BJ (cell line): ENCODE data around the gene SLC8A1. TPM values are rescaled to one million over a fixed set of nuclear protein-coding genes. Genes with fewer than 3 reads are reported as not detected.

Experiments used
- CTCF ChIA-PET: fragments of 350-600 bp; formaldehyde crosslinking; extraction: SDS; loops from one replicate; lab custom pipeline; 2021; ENCODE audit warnings: antibody characterized with exemption, inconsistent platforms; lab: Yijun Ruan, JAX
- POLR2A ChIA-PET: fragments of 300-600 bp; sonication (Branson Sonifier 250); formaldehyde crosslinking; extraction: SDS; loops from one replicate; lab custom pipeline; 2021; ENCODE audit warnings: antibody characterized with exemption; lab: Charles Lee
- DNase-seq: peaks from one replicate; pipeline ENCODE4 v3.0.0-alpha.2; 2011; ENCODE audit warnings: low read depth
- H3K27me3 ChIP-seq: 2 replicates; pipeline ENCODE4 v1.6.0; 2011; ENCODE audit warnings: low read length; ENCODE audit not compliant: control insufficient read depth, insufficient read depth
- H3K36me3 ChIP-seq: 2 replicates; pipeline ENCODE4 v1.5.1; 2011; ENCODE audit warnings: low read length; ENCODE audit not compliant: control insufficient read depth, insufficient read depth
- H3K4me3 ChIP-seq: 2 replicates; pipeline ENCODE4 v1.5.1; 2011; ENCODE audit warnings: low read depth, mild to moderate bottlenecking, control low read depth, low read length
- polyA plus RNA-seq: library from polyadenylated mRNA; depleted of rRNA; stranded (reverse); fragments of >200 nt; gene quantifications from 2 replicates; pipeline ENCODE4 v1.2.3, GENCODE V29; 2011
- TF ChIP-seq, protein P1 (sequence below): IDR thresholded peaks from 2 replicates; pipeline ENCODE4 v1.5.1; 2011; ENCODE audit warnings: low read depth, mild to moderate bottlenecking, control low read depth, inconsistent platforms, low read length, moderate library complexity; ENCODE audit not compliant: insufficient read depth

SLC8A1 gene
- polyA plus RNA-seq, 1 experiment = 18.5 TPM

DNA sequence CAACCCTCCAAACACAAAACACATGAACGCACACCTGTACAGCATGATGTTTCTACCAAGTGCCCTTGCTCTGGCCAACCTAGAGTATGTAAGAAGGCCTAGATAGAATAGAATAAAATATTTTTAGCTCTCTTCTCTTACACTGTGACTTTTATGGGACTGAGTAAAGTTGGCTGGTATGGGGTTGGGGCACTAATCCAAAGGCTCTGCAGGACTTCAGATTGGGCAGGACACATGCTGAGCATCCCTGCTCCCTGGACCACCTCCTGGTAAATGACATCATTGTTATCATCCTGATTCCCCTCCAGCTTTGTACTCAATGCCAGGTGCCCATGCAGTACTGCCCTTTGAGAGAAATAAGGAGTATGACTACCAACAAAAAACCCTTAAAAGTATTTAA lies 322.2 kb downstream of the SLC8A1 start:
- ChIA-PET CTCF (no interaction called here), POLR2A (no interaction called here)
- no peak overlapping the region for H3K4me3 ChIP-seq
- H3K36me3 ChIP-seq = no peaks in the 10 kb centered on the region
- H3K27me3 ChIP-seq = no peaks in the 10 kb centered on the region
- TF ChIP-seq, protein P1, sequence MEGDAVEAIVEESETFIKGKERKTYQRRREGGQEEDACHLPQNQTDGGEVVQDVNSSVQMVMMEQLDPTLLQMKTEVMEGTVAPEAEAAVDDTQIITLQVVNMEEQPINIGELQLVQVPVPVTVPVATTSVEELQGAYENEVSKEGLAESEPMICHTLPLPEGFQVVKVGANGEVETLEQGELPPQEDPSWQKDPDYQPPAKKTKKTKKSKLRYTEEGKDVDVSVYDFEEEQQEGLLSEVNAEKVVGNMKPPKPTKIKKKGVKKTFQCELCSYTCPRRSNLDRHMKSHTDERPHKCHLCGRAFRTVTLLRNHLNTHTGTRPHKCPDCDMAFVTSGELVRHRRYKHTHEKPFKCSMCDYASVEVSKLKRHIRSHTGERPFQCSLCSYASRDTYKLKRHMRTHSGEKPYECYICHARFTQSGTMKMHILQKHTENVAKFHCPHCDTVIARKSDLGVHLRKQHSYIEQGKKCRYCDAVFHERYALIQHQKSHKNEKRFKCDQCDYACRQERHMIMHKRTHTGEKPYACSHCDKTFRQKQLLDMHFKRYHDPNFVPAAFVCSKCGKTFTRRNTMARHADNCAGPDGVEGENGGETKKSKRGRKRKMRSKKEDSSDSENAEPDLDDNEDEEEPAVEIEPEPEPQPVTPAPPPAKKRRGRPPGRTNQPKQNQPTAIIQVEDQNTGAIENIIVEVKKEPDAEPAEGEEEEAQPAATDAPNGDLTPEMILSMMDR = no peak
- no peak for DNase-seq

DNA sequence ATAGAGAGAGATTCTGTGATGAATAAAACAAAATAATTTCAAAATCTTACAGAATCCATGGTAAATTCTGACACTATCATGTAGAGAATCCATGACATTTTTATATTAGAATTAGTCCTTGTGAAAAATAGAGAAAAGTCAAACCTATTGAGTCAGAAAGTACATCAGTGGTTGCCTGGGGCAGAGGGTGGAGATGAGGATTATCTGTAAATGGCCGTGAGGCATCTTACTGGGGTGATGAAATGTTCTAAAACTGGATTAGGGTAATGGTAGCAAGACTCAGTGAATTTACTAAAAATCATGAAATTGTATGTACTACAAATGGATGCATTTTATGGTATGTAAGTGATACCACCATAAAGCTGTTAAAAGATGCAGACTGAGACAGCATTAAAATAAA lies 323.1 kb downstream of the SLC8A1 start:
- POLR2A ChIA-PET = no interaction called here
- TF ChIP-seq, protein P1 = no peak
- DNase-seq = no peak

DNA sequence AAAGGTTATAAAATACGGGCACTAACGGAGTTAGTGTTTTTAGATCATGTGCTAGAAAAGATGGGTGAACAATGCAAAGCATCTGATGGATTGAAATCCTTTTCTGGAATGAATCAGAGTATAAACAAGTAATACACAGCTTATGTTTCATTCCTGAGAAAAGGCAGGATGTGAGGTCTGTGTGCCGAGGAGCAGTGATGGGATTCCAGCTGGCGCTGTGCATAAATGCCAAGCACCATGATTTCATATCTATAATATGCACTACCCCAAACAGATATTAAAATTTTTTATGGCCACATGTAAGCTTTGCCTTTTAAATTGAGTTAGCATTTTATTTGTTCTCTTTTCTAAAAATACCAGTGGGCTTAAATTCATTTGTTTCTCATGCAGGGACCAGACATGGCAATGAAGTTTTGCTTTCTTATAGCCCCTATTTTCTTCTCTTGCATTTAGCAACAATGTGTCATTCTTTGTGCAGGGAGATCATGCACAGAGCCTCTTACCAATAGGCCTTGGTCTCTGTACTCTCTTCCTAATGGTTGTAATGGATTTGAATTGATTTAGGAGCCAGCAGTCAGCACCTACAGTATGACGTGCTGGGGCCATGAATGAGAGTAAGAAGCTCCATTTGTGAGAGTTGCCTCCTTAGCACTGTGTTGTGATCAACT lies 323.9 kb downstream of the SLC8A1 start:
- Histone ChIP-seq H3K4me3 (no peak overlapping the region), H3K36me3 (no peaks in the 10 kb centered on the region), H3K27me3 (no peaks in the 10 kb centered on the region)
- TF ChIP-seq, protein P1 = no peak
- ChIA-PET POLR2A (interaction anchor here (0.7 to 1.5 kb wide), 4 partner anchors 12 to 1141 kb away, joined by 3 to 8 read pairs (median 4); no protein-coding TSS in a partner anchor), CTCF (interaction anchor here (0.8 to 1.5 kb wide), 5 partner anchors 75 to 214 kb away, joined by 3 to 4 read pairs (median 3); no protein-coding TSS in a partner anchor)
- peak; percentile 93 for DNase-seq

More for the DNA sequence above, 323.1 kb downstream of the SLC8A1 start:
- CTCF ChIA-PET = no interaction called here
- H3K36me3 ChIP-seq = no peaks in the 10 kb centered on the region
- no peaks in the 10 kb centered on the region for H3K27me3 ChIP-seq
- H3K4me3 ChIP-seq = no peak overlapping the region

DNA sequence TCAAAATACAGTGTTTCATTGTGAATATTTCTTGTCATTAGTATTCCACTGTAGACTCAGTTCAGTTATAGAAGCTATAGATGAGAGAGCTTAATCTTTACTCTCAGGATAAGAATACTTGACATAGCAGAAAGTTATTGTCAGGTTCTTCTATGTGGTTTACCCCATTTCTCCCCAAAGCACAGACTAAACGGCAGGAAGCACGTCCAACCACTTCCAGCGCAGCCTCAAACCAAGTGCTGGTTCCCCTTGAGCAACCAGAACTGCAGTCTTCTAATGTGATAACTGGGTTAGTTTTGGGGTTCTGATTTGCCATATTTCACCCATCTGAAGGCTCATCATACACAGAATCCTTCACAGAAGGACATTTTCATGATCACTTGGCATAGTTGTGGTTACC lies 324.7 kb downstream of the SLC8A1 start:
- DNase-seq = no peak

DNA sequence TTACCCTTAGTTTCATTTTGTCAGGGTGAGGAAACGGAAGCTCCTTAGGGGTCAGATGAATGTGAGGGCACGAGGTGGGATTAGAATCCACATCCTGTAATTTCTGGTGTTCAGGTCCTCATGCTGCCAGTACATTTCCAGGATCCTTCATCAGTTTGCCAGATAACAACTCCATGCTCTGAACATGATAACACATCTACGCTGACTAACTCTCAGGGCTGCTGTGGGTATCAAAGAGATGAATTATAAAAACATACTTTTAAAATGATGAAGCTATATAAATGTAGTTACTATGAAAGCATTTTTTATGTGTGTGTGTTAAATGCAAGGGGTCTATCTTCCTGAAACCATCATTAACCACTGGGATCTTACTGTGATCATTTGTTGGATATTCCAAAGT lies 325.9 kb downstream of the SLC8A1 start:
- TF ChIP-seq, protein P1 = no peak
- H3K27me3 ChIP-seq = no peaks in the 10 kb centered on the region
- ChIA-PET POLR2A (no interaction called here), CTCF (interaction anchor here (0.7 to 1.2 kb wide), 2 partner anchors 25 to 77 kb away, joined by 3 to 4 read pairs; no protein-coding TSS in a partner anchor)
- H3K36me3 ChIP-seq = no peaks in the 10 kb centered on the region
- no peak for DNase-seq
- H3K4me3 ChIP-seq = no peak overlapping the region

More for the DNA sequence above, 324.7 kb downstream of the SLC8A1 start:
- ChIA-PET CTCF (interaction anchor here (0.9 to 1.5 kb wide), 4 partner anchors 75 to 213 kb away, joined by 3 to 4 read pairs (median 4); no protein-coding TSS in a partner anchor), POLR2A (interaction anchor here (0.6 to 1.5 kb wide), 4 partner anchors 11 to 319 kb away, joined by 3 to 8 read pairs (median 3); no protein-coding TSS in a partner anchor)
- Histone ChIP-seq H3K4me3 (no peak overlapping the region), H3K36me3 (no peaks in the 10 kb centered on the region), H3K27me3 (no peaks in the 10 kb centered on the region)
- TF ChIP-seq, protein P1 = no peak
